Colonic mucosa (tissue), 4 donors: Measurements from ENCODE around the gene SCFD2. TPM values are rescaled to one million over a fixed set of nuclear protein-coding genes. Genes with fewer than 3 reads are reported as not detected.

Source experiments
- DNase-seq: peaks from one replicate; pipeline ENCODE4 v3.0.0-alpha.2; 2020
- H3K27ac ChIP-seq: fragments of 200-600 bp; one replicate; pipeline ENCODE4 v1.8.0; 2021
- H3K27me3 ChIP-seq: fragments of 200-600 bp; one replicate; pipeline ENCODE4 v1.8.0; 2021
- H3K36me3 ChIP-seq: fragments of 200-600 bp; one replicate; pipeline ENCODE4 v1.8.0; 2021
- H3K4me1 ChIP-seq: fragments of 200-600 bp; one replicate; pipeline ENCODE4 v1.8.0; 2021; ENCODE audit warnings: mild to moderate bottlenecking
- H3K4me3 ChIP-seq: fragments of 200-600 bp; one replicate; pipeline ENCODE4 v1.8.0; 2021
- H3K9ac ChIP-seq, 2 donors: one replicate each; pipeline ENCODE4 v1.7.0; 2013; ENCODE audit warnings: control low read depth in 2 of 2, low read depth in 2 of 2, low read length in 2 of 2
- H3K9me3 ChIP-seq: fragments of 200-600 bp; one replicate; pipeline ENCODE4 v1.8.0; 2021
- CTCF ChIP-seq: fragments of 200-600 bp; IDR thresholded peaks from one replicate; pipeline ENCODE4 v1.8.0; 2022; ENCODE audit warnings: antibody characterized with exemption, mild to moderate bottlenecking
- intact Hi-C: fragments of 100-400 bp; cut with DNase I; formaldehyde crosslinking; loops from one replicate; pipeline ENCODE4 v1.14.1; 2022
- total RNA-seq, 2 donors: library from RNA; stranded (reverse); fragmentation: NEBNext Ultra II Directional in 1 of 2; extraction: Animal tissue kit (Norgen Biotek cat#: 25700) in 1 of 2; gene quantifications; one replicate each; pipeline ENCODE4 v1.2.1, GENCODE V29; 2021
- donor health status: healthy.
- donor health status: DM: no; HTN: no; CAD: no.
- donor health status: DM: no; HTN: no; CAD: no.

SCFD2 gene
- total RNA-seq, 2 donors from 2014 or later = 11.5 to 29.4 TPM

- Histone ChIP-seq H3K27ac (no peak overlapping the region), H3K27me3 (no peaks in the 10 kb centered on the region), H3K4me1 (no peaks in the 10 kb centered on the region), H3K36me3 (no peaks in the 10 kb centered on the region), H3K9me3 (no peaks in the 10 kb centered on the region), H3K4me3 (no peak overlapping the region), H3K9ac (no peak overlapping the region)
- TF ChIP-seq CTCF = no peak
- intact Hi-C loops = no loop called here
- DNase-seq = no peak
Measured at GRCh38 chr4:52891743-52892142, 474.1 kb downstream of the SCFD2 start.

GRCh38 chr4:52890521-52890791 lies 475.4 kb downstream of the SCFD2 start:
- H3K27me3 ChIP-seq = no peaks in the 10 kb centered on the region
- DNase-seq = no peak
- H3K36me3 ChIP-seq = no peaks in the 10 kb centered on the region
- no peaks in the 10 kb centered on the region for H3K9me3 ChIP-seq
- intact Hi-C loops = no loop called here
- no peak overlapping the region for H3K27ac ChIP-seq
- no peak overlapping the region for H3K4me3 ChIP-seq
- TF ChIP-seq CTCF = no peak
- no peaks in the 10 kb centered on the region for H3K4me1 ChIP-seq
- H3K9ac ChIP-seq = no peak overlapping the region

GRCh38 chr4:52889778-52890520 lies 475.9 kb downstream of the SCFD2 start:
- intact Hi-C loops = no loop called here
- no peaks in the 10 kb centered on the region for H3K36me3 ChIP-seq
- no peaks in the 10 kb centered on the region for H3K9me3 ChIP-seq
- no peak overlapping the region for H3K27ac ChIP-seq
- H3K27me3 ChIP-seq = no peaks in the 10 kb centered on the region
- no peak overlapping the region for H3K9ac ChIP-seq
- no peak overlapping the region for H3K4me3 ChIP-seq
- no peak for DNase-seq
- no peak for TF ChIP-seq CTCF
- H3K4me1 ChIP-seq = no peaks in the 10 kb centered on the region

GRCh38 chr4:52889354-52889753 lies 476.5 kb downstream of the SCFD2 start:
- H3K9me3 ChIP-seq = no peaks in the 10 kb centered on the region
- no peak for TF ChIP-seq CTCF
- no peaks in the 10 kb centered on the region for H3K27me3 ChIP-seq
- H3K4me3 ChIP-seq = no peak overlapping the region
- no peak overlapping the region for H3K27ac ChIP-seq
- no peak for DNase-seq
- no peaks in the 10 kb centered on the region for H3K4me1 ChIP-seq
- intact Hi-C loops = no loop called here
- no peak overlapping the region for H3K9ac ChIP-seq
- H3K36me3 ChIP-seq = no peaks in the 10 kb centered on the region

- Histone ChIP-seq H3K36me3 (no peaks in the 10 kb centered on the region), H3K4me3 (no peak overlapping the region), H3K9me3 (no peaks in the 10 kb centered on the region), H3K9ac (no peak overlapping the region), H3K27me3 (no peaks in the 10 kb centered on the region), H3K27ac (no peak overlapping the region), H3K4me1 (no peaks in the 10 kb centered on the region)
- DNase-seq = no peak
- TF ChIP-seq CTCF = no peak
- intact Hi-C loops = no loop called here
Measured at GRCh38 chr4:52884994-52885393, 480.9 kb downstream of the SCFD2 start.
